IPS-15b (cell line): ENCODE results near the gene SUSD5.

ENCODE experiments used
- H3K27me3 ChIP-seq: one replicate; pipeline ENCODE4 v1.6.1; 2013; ENCODE audit warnings: low read length; ENCODE audit not compliant: control insufficient read depth, insufficient read depth
- H3K36me3 ChIP-seq: one replicate; pipeline ENCODE4 v1.6.1; 2013; ENCODE audit warnings: low read length; ENCODE audit not compliant: control insufficient read depth, insufficient read depth
- H3K4me1 ChIP-seq: one replicate; pipeline ENCODE4 v1.6.1; 2013; ENCODE audit warnings: mild to moderate bottlenecking, low read length; ENCODE audit not compliant: control insufficient read depth, insufficient read depth
- H3K4me3 ChIP-seq: one replicate; pipeline ENCODE4 v1.5.1; 2013; ENCODE audit warnings: low read depth, low read length
- H3K9ac ChIP-seq: one replicate; pipeline ENCODE4 v1.6.1; 2013; ENCODE audit warnings: low read depth, mild to moderate bottlenecking, low read length
- H3K9me3 ChIP-seq: one replicate; pipeline ENCODE4 v1.6.1; 2013; ENCODE audit warnings: mild to moderate bottlenecking, low read length; ENCODE audit not compliant: control insufficient read depth, insufficient read depth

The SUSD5 gene

DNA sequence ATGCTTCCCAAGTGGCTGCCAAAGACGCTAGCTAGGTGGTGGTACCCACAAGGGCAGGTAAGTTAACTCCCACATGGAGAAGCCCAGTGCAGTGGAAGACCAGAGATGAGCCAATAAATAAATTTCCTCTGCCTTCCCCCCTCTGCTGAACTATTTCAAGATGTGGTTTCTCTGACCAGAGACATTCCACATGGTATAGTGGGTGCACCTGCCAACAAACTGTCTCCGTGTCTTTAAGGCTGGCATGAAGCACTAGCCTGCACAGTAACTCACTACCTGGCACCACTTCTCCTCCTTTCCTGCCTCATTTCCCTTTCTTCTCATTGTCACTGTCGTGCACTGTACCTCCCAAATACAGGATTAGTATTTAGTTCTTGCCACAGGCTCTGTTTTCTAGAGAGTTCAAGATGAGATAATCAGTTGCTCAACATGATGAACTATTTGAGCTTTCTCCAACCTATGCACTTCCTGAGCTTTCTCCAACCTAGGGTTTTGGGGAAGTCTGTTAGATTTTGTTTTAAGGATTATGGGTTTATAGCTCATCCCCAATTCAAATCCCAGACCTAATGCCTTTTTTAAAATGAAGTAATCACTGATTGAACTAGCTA is 113.2 kb downstream of the SUSD5 start:
- Histone ChIP-seq H3K4me3 (no peak overlapping the region), H3K4me1 (no peaks in the 10 kb centered on the region), H3K9me3 (no peaks in the 10 kb centered on the region), H3K27me3 (no peaks in the 10 kb centered on the region), H3K36me3 (no peaks in the 10 kb centered on the region), H3K9ac (no peak overlapping the region)

DNA sequence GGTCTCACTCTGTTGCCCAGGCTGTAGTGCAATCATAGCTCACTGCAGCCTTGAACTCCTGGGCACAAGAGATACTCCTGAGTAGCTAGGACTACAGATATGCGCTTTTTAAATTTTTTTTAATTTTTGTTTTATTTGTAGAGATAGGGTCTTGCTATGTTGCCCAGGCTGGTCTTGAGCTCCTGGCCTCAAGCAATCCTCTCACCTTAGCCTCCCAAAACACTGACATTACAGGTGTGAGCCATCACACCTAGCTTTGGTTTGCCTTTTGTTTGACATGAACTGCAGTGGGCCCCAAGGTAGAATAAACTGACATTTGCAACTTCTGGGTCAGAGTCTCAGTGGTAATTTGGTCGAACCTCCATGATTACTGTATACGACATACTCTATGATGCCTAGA is 113.8 kb downstream of the SUSD5 start:
- Histone ChIP-seq H3K9me3 (no peaks in the 10 kb centered on the region), H3K27me3 (no peaks in the 10 kb centered on the region), H3K9ac (no peak overlapping the region), H3K4me3 (no peak overlapping the region), H3K36me3 (no peaks in the 10 kb centered on the region), H3K4me1 (no peaks in the 10 kb centered on the region)

DNA sequence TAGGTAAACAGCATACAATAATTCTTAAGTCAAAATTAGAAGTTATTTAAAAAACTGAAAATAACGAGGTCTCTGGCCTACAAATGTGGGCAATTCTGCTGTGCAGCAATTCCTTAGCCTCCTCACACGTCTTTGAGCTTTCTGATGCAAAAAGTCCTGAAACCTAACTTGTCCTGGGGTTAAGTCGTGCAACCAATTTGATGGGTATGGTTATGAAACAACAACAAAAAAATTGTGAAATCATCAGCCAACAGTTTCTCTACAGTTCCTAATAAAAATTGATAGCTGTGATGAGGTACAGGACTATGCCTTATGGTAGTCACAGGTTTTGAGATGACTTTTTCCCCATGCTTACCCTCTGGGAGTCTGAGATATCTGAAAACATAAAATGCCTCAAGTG is 115.1 kb downstream of the SUSD5 start:
- no peaks in the 10 kb centered on the region for H3K27me3 ChIP-seq
- no peak overlapping the region for H3K9ac ChIP-seq

DNA sequence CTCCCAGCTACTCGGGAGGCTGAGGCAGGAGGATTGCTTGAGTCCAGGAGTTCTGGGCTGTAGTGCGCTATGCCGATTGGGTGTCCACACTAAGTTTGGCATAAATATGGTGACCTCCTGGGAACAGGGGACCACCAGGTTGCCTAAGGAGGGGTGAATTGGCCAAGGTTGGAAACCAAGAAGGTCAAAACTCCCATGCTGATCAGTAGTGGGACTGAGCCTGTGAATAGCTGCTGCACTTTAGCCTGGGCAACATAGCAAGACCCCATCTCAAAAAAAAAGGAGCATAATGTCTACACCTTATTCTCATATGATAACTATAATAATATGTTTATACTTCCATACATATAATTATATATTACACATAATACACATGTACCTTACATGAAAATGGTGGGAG is 115.6 kb downstream of the SUSD5 start:
- no peak overlapping the region for H3K9ac ChIP-seq

More for the DNA sequence above, 115.1 kb downstream of the SUSD5 start:
- no peaks in the 10 kb centered on the region for H3K36me3 ChIP-seq
- no peak overlapping the region for H3K4me3 ChIP-seq
- no peaks in the 10 kb centered on the region for H3K4me1 ChIP-seq
- H3K9me3 ChIP-seq = no peaks in the 10 kb centered on the region

DNA sequence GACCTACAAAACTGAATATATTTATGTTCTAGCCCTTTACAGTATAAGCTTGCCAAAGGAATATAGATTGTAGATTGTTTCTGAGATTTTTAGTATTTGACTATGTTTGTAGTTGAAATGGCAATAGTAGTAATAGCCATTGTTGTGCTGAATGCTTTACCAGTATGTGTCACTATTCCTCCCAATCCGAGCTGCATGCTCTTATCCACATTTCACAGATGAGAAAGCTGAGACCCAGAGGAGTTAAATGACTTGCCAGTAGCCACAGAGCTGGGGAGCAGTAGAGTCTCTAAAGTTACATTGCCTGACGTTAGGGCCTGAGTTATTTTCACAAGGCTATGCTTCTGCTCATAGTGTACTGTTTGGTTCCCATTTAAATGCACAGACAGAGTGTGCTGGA is 118.4 kb downstream of the SUSD5 start:
- Histone ChIP-seq H3K9ac (no peak overlapping the region), H3K9me3 (no peaks in the 10 kb centered on the region), H3K4me1 (peaks cover 3% of the 10 kb centered on the region), H3K27me3 (no peaks in the 10 kb centered on the region), H3K4me3 (no peak overlapping the region), H3K36me3 (peaks cover 2% of the 10 kb centered on the region)

More for the DNA sequence above, 115.6 kb downstream of the SUSD5 start:
- Histone ChIP-seq H3K27me3 (no peaks in the 10 kb centered on the region), H3K9me3 (no peaks in the 10 kb centered on the region), H3K4me1 (no peaks in the 10 kb centered on the region), H3K36me3 (no peaks in the 10 kb centered on the region), H3K4me3 (no peak overlapping the region)
